Gastrocnemius medialis (tissue), 4 donors: ENCODE data around the gene CETN3.

Experiments used
- POLR2A ChIP-seq, 2 donors: fragments of 450-650 bp; IDR thresholded peaks; one replicate each; pipeline ENCODE4 v1.6.1; 2017; ENCODE audit warnings: antibody characterized with exemption in 2 of 2, mild to moderate bottlenecking in 2 of 2, moderate library complexity in 2 of 2
- TF ChIP-seq, protein P1 (sequence below), 5 experiments: fragments of 450-650 bp in 3 of 5; fragments of 200-600 bp in 2 of 5; sonication (generic) in 2 of 5; IDR thresholded peaks in 4 of 5; conservative IDR thresholded peaks in 1 of 5; 1 replicate in 4 of 5; 2 replicates in 1 of 5; pipeline ENCODE4 v1.5.1; 2016 to 2019; ENCODE audit warnings: antibody characterized with exemption in 5 of 5, mild to moderate bottlenecking in 3 of 5, moderate library complexity in 3 of 5

DNA sequence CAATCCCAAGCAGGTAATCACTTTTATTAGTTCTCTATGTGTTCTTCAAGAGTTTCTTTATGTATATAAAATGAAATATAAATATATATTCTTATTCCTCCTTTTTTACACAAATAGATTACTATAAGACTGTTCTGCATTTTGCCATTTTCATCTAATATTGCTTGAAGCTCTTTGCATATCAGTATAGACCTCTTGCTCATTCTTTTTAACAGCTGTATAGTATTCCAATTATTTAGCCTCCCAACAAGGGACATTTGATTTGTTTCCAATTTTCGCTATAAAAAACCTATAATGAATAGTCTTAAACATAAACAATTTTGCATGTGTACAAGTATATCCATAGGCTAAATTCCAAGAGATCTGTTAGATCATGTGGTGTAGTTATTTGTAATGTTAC, 25.2 kb downstream of the CETN3 start:
- TF ChIP-seq, protein P1, sequence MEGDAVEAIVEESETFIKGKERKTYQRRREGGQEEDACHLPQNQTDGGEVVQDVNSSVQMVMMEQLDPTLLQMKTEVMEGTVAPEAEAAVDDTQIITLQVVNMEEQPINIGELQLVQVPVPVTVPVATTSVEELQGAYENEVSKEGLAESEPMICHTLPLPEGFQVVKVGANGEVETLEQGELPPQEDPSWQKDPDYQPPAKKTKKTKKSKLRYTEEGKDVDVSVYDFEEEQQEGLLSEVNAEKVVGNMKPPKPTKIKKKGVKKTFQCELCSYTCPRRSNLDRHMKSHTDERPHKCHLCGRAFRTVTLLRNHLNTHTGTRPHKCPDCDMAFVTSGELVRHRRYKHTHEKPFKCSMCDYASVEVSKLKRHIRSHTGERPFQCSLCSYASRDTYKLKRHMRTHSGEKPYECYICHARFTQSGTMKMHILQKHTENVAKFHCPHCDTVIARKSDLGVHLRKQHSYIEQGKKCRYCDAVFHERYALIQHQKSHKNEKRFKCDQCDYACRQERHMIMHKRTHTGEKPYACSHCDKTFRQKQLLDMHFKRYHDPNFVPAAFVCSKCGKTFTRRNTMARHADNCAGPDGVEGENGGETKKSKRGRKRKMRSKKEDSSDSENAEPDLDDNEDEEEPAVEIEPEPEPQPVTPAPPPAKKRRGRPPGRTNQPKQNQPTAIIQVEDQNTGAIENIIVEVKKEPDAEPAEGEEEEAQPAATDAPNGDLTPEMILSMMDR (IDR thresholded peaks at IDR 0.05 in 4 of 5, conservative IDR thresholded peaks at IDR 0.05 in 1 of 5): no peak
- no peak for TF ChIP-seq POLR2A (IDR thresholded peaks at IDR 0.05)
